Heart left ventricle (tissue), 13 donors: ENCODE measurements around the gene SPATA2.

Experiments
- CTCF ChIP-seq, 12 donors: fragments of 200-600 bp; sonication (generic) in 4 of 12; IDR thresholded peaks; one replicate each; pipeline versions ENCODE4 v1.5.0 to v1.8.0; 2018 to 2022; ENCODE audit warnings: antibody characterized with exemption in 12 of 12, mild to moderate bottlenecking in 5 of 12
- POLR2A ChIP-seq, 2 donors: fragments of 450-650 bp; IDR thresholded peaks; one replicate each; pipeline ENCODE4 v1.6.1; 2017; ENCODE audit warnings: antibody characterized with exemption in 2 of 2, mild to moderate bottlenecking in 2 of 2, moderate library complexity in 2 of 2
- donor health status: ischemic (EF 13 %, LVEDD 7.1; RV severe dilation, severe dysfunction).
- donor health status: DM: no; HTN: yes; CAD: no.
- donor health status: DM: no; HTN: no; CAD: no.
- donor health status: ischemic (EF 25% LVEDD 6.9; RV normal size, moderate dysfunction).
- donor health status: ischemic (EF 25% LVEDD 5.7; RV mildly dilated, moderate dysfunction).
- donor health status: ischemic (EF 35%, LVEDD 5.7; RV mildly dilated, moderate dysfunction).
- donor health status: nonischemic (EF 11% LVEDD 7.7; RV severe dilation, severe dysfunction).
- donor health status: DM: yes; HTN: yes; CAD: no.
- donor health status: PGD.
- donor health status: ischemic (EF 29% LVEDD 5.4; RV normal size, mild dysfunction).
- donor health status: nonischemic (EF 23%, LVEDD 6.1; RV moderate dilation, normal function).

GRCh38 chr20:49961413-49961812, 46.1 kb upstream of the SPATA2 start:
- TF ChIP-seq CTCF (IDR thresholded peaks at IDR 0.05): no peak
- no peak for TF ChIP-seq POLR2A (IDR thresholded peaks at IDR 0.05)
